Stomach (tissue), 4 donors: ENCODE data around the gene TNFSF10.

Experiments
- EP300 ChIP-seq: sonication (generic); formaldehyde crosslinking; IDR thresholded peaks from one replicate; pipeline ENCODE4 v1.6.1; 2017; ENCODE audit warnings: antibody characterized with exemption
- POLR2A ChIP-seq, 4 donors: fragments of 450-650 bp; IDR thresholded peaks; one replicate each; pipeline ENCODE4 v1.6.1; 2016; ENCODE audit warnings: antibody characterized with exemption in 4 of 4, control low read depth in 2 of 4, mild to moderate bottlenecking in 1 of 4, moderate library complexity in 1 of 4
- TF ChIP-seq, protein P1 (sequence below), 7 experiments: fragments of 450-650 bp in 4 of 7; fragments of 200-600 bp in 3 of 7; sonication (generic) in 3 of 7; IDR thresholded peaks; one replicate each; pipeline ENCODE4 v1.5.1; 2016 to 2019; ENCODE audit warnings: antibody characterized with exemption in 7 of 7, control low read depth in 2 of 7, mild to moderate bottlenecking in 1 of 7

GRCh38 chr3:172538368-172539151 is 15.3 kb upstream of the TNFSF10 start:
- TF ChIP-seq EP300, result no peak
- TF ChIP-seq, protein P1, sequence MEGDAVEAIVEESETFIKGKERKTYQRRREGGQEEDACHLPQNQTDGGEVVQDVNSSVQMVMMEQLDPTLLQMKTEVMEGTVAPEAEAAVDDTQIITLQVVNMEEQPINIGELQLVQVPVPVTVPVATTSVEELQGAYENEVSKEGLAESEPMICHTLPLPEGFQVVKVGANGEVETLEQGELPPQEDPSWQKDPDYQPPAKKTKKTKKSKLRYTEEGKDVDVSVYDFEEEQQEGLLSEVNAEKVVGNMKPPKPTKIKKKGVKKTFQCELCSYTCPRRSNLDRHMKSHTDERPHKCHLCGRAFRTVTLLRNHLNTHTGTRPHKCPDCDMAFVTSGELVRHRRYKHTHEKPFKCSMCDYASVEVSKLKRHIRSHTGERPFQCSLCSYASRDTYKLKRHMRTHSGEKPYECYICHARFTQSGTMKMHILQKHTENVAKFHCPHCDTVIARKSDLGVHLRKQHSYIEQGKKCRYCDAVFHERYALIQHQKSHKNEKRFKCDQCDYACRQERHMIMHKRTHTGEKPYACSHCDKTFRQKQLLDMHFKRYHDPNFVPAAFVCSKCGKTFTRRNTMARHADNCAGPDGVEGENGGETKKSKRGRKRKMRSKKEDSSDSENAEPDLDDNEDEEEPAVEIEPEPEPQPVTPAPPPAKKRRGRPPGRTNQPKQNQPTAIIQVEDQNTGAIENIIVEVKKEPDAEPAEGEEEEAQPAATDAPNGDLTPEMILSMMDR (IDR thresholded peaks at IDR 0.05), result no peak
- TF ChIP-seq POLR2A (IDR thresholded peaks at IDR 0.05), result no peak
